ENCODE data around the gene STK32C. TPM values are rescaled to one million over a fixed set of nuclear protein-coding genes. Genes with fewer than 3 reads are reported as not detected.

Gene STK32C
- total RNA-seq, 1 donor from 2014 or later, result 2.5 TPM

- Mint-ChIP-seq H3K4me3 (no peak overlapping the region), H3K36me3 (peaks cover 4% of the 10 kb centered on the region), H3K27me3 (ENCODE audit: insufficient read depth, low read depth) (peaks cover 10% of the 10 kb centered on the region), H3K27ac (no peak overlapping the region), H3K4me1 (peaks cover 15% of the 10 kb centered on the region), H3K9me3 (no peaks in the 10 kb centered on the region)
- H3K36me3 ChIP-seq, result no peaks in the 10 kb centered on the region
- no peak overlapping the region for H3K4me2 ChIP-seq
- peaks cover 47% of the 10 kb centered on the region for H3K27me3 ChIP-seq
- no peaks in the 10 kb centered on the region for H3K79me2 ChIP-seq (ENCODE audit: low read depth)
- no peak for TF ChIP-seq EZH2phosphoT487 (IDR thresholded peaks at IDR 0.05)
- TF ChIP-seq, protein P1, sequence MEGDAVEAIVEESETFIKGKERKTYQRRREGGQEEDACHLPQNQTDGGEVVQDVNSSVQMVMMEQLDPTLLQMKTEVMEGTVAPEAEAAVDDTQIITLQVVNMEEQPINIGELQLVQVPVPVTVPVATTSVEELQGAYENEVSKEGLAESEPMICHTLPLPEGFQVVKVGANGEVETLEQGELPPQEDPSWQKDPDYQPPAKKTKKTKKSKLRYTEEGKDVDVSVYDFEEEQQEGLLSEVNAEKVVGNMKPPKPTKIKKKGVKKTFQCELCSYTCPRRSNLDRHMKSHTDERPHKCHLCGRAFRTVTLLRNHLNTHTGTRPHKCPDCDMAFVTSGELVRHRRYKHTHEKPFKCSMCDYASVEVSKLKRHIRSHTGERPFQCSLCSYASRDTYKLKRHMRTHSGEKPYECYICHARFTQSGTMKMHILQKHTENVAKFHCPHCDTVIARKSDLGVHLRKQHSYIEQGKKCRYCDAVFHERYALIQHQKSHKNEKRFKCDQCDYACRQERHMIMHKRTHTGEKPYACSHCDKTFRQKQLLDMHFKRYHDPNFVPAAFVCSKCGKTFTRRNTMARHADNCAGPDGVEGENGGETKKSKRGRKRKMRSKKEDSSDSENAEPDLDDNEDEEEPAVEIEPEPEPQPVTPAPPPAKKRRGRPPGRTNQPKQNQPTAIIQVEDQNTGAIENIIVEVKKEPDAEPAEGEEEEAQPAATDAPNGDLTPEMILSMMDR (IDR thresholded peaks at IDR 0.05), result no peak
- no peak for TF ChIP-seq EZH2 (IDR thresholded peaks at IDR 0.05)
- peaks cover 8% of the 10 kb centered on the region for H4K20me1 ChIP-seq (ENCODE audit: low read depth)
- no peak overlapping the region for H2AFZ ChIP-seq (replicated peaks)
- no peak overlapping the region for H3K27ac ChIP-seq
- no peaks in the 10 kb centered on the region for H3F3A ChIP-seq (ENCODE audit: low read depth)
- H3K4me1 ChIP-seq, result peaks cover 6% of the 10 kb centered on the region
- H3K9ac ChIP-seq, result no peak overlapping the region
- H3K4me3 ChIP-seq, result no peak overlapping the region
- no peaks in the 10 kb centered on the region for H3K9me3 ChIP-seq (ENCODE audit: low read depth)
- no peak for DNase-seq (ENCODE audit: low spot score)
These were observed 5.6 kb upstream of the STK32C start for GRCh38 chr10:132313305-132313704.

DNA sequence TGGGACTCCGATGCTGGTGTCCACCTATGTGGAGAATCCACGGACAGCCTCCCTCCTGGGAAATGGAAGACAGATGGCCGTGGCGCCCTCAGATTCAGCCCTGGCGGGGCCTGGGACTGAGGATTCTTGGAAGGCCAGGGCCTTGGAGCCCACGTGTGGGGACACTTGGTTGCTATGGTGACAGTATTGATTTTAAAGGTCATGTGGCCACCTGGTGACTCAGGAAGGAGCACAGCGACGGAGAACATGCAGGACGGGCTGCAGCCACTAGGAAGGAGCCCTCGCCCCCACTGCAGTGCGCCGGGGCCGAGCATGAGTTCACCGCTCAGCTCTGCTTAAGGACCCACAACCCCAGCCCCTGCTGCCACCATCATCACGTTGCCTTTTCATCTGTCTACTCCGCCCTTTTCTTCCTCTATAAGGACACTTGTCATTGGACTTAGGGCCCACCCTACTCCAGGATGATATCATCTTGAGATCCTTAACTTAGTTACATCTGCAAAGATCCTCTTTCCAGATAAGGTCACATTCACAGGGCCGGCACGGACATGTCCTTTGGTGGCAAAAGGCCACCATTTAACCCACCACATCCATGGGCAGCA is 3.7 kb upstream of the STK32C start:
- Histone ChIP-seq H3K36me3 (no peaks in the 10 kb centered on the region), H3K27ac (no peak overlapping the region), H3F3A (ENCODE audit: low read depth) (no peaks in the 10 kb centered on the region), H3K27me3 (peaks cover 61% of the 10 kb centered on the region), H3K9ac (no peak overlapping the region), H4K20me1 (ENCODE audit: low read depth) (peaks cover 12% of the 10 kb centered on the region), H3K9me3 (ENCODE audit: low read depth) (no peaks in the 10 kb centered on the region), H2AFZ (replicated peaks) (no peak overlapping the region), H3K4me1 (peaks cover 13% of the 10 kb centered on the region), H3K79me2 (ENCODE audit: low read depth) (no peaks in the 10 kb centered on the region), H3K4me2 (no peak overlapping the region), H3K4me3 (no peak overlapping the region)
- DNase-seq (ENCODE audit: low spot score), result peak; percentile 38
- peaks cover 19% of the 10 kb centered on the region for H3K4me1 Mint-ChIP-seq
- TF ChIP-seq EZH2 (IDR thresholded peaks at IDR 0.05), result no peak
- TF ChIP-seq EZH2phosphoT487 (IDR thresholded peaks at IDR 0.05), result no peak
- TF ChIP-seq, protein P1 (IDR thresholded peaks at IDR 0.05), result no peak
- H3K9me3 Mint-ChIP-seq, result no peaks in the 10 kb centered on the region
- peaks cover 12% of the 10 kb centered on the region for H3K27me3 Mint-ChIP-seq (ENCODE audit: insufficient read depth, low read depth)
- H3K27ac Mint-ChIP-seq, result peak overlapping the region; percentile 60
- peaks cover 4% of the 10 kb centered on the region for H3K36me3 Mint-ChIP-seq
- no peak overlapping the region for H3K4me3 Mint-ChIP-seq

- Mint-ChIP-seq H3K27ac (no peak overlapping the region), H3K9me3 (peaks cover 3% of the 10 kb centered on the region), H3K4me3 (peak overlapping the region; percentile 38), H3K36me3 (peaks cover 8% of the 10 kb centered on the region), H3K4me1 (peaks cover 22% of the 10 kb centered on the region), H3K27me3 (ENCODE audit: insufficient read depth, low read depth) (peaks cover 16% of the 10 kb centered on the region)
- peaks cover 12% of the 10 kb centered on the region for H4K20me1 ChIP-seq (ENCODE audit: low read depth)
- H3F3A ChIP-seq (ENCODE audit: low read depth), result no peaks in the 10 kb centered on the region
- no peak overlapping the region for H3K27ac ChIP-seq
- H2AFZ ChIP-seq (replicated peaks), result no peak overlapping the region
- no peak overlapping the region for H3K9ac ChIP-seq
- peaks cover 13% of the 10 kb centered on the region for H3K4me1 ChIP-seq
- H3K27me3 ChIP-seq, result peaks cover 67% of the 10 kb centered on the region
- no peaks in the 10 kb centered on the region for H3K36me3 ChIP-seq
- DNase-seq (ENCODE audit: low spot score), result no peak
- no peak overlapping the region for H3K4me3 ChIP-seq
- TF ChIP-seq, protein P1 (IDR thresholded peaks at IDR 0.05), result no peak
- TF ChIP-seq EZH2phosphoT487 (IDR thresholded peaks at IDR 0.05) (no peak), EZH2 (IDR thresholded peaks at IDR 0.05) (no peak)
- no peaks in the 10 kb centered on the region for H3K79me2 ChIP-seq (ENCODE audit: low read depth)
- H3K4me2 ChIP-seq, result no peak overlapping the region
- no peaks in the 10 kb centered on the region for H3K9me3 ChIP-seq (ENCODE audit: low read depth)
These were observed 3.1 kb upstream of the STK32C start for GRCh38 chr10:132310701-132311337.

All from neural progenitor cell (in vitro differentiated cells).